SK-N-SH treated with all-trans-retinoic acid at 6 μM for 48 hours (cell line): ENCODE results near the gene PANX2.

Experiments used
- ATAC-seq: fragments of 200-7000 bp; cut with Tn5 transposase; 3 replicates; pipeline ENCODE4 v1.9.1; 2020; ENCODE audit warnings: mild to moderate bottlenecking, moderate library complexity
- ARNTL ChIP-seq: fragments of 450-650 bp; formaldehyde crosslinking; IDR thresholded peaks from 2 replicates; pipeline ENCODE4 v1.5.0; 2020; ENCODE audit warnings: low read depth, mild to moderate bottlenecking, moderate library complexity, borderline replicate concordance
- BACH2 ChIP-seq: fragments of 250-450 bp; sonication (Bioruptor Pico); IDR thresholded peaks from 2 replicates; pipeline ENCODE4 v1.9.0; 2021; ENCODE audit warnings: mild to moderate bottlenecking, borderline replicate concordance
- CSDC2 ChIP-seq: fragments of 250-450 bp; sonication (Bioruptor Pico); IDR thresholded peaks from 2 replicates; pipeline ENCODE4 v1.5.0; 2020; ENCODE audit warnings: mild to moderate bottlenecking, moderate library complexity
- CSRNP3 ChIP-seq: fragments of 250-450 bp; sonication (Bioruptor Pico); IDR thresholded peaks from 2 replicates; pipeline ENCODE4 v1.5.1; 2021; ENCODE audit warnings: mild to moderate bottlenecking, moderate library complexity
- GLIS3 ChIP-seq: fragments of 250-450 bp; sonication (Bioruptor Pico); IDR thresholded peaks from 2 replicates; pipeline ENCODE4 v1.5.0; 2020; ENCODE audit warnings: mild to moderate bottlenecking, moderate library complexity
- ISL1 ChIP-seq: fragments of 250-450 bp; sonication (Bioruptor Pico); IDR thresholded peaks from 2 replicates; pipeline ENCODE4 v2.1.2; 2022; ENCODE audit warnings: mild to moderate bottlenecking, moderate library complexity
- POU6F1 ChIP-seq: fragments of 250-450 bp; sonication (Bioruptor Pico); IDR thresholded peaks from 2 replicates; pipeline ENCODE4 v1.8.0; 2021; ENCODE audit warnings: low read depth, mild to moderate bottlenecking, moderate library complexity, borderline replicate concordance
- RARB ChIP-seq: fragments of 250-450 bp; sonication (Bioruptor Pico); IDR thresholded peaks from 2 replicates; pipeline ENCODE4 v1.8.0; 2021; ENCODE audit warnings: mild to moderate bottlenecking, moderate library complexity
- SNAI2 ChIP-seq: fragments of 250-450 bp; sonication (Bioruptor Pico); IDR thresholded peaks from 2 replicates; pipeline ENCODE4 v1.5.0; 2020; ENCODE audit warnings: mild to moderate bottlenecking, moderate library complexity
- TCF4 ChIP-seq: fragments of 250-450 bp; sonication (Bioruptor Pico); IDR thresholded peaks from 2 replicates; pipeline ENCODE4 v1.8.0; 2021; ENCODE audit warnings: mild to moderate bottlenecking, moderate library complexity, borderline replicate concordance
- TOX ChIP-seq: fragments of 250-450 bp; sonication (Bioruptor Pico); IDR thresholded peaks from 2 replicates; pipeline ENCODE4 v1.8.0; 2021; ENCODE audit warnings: mild to moderate bottlenecking, moderate library complexity, borderline replicate concordance
- ZFP3 ChIP-seq: fragments of 250-450 bp; sonication (Bioruptor Pico); IDR thresholded peaks from 2 replicates; pipeline ENCODE4 v1.5.0; 2020; ENCODE audit warnings: mild to moderate bottlenecking, moderate library complexity
- ZFP30 ChIP-seq: fragments of 450-650 bp; formaldehyde crosslinking; IDR thresholded peaks from 2 replicates; pipeline ENCODE4 v1.5.0; 2022; ENCODE audit warnings: mild to moderate bottlenecking, moderate library complexity
- ZNF565 ChIP-seq: fragments of 450-650 bp; formaldehyde crosslinking; conservative IDR thresholded peaks from 2 replicates; pipeline ENCODE4 v1.5.0; 2020; ENCODE audit warnings: low read depth, mild to moderate bottlenecking, moderate library complexity
- ZNF70 ChIP-seq: fragments of 450-650 bp; formaldehyde crosslinking; IDR thresholded peaks from 2 replicates; pipeline ENCODE4 v1.5.0; 2020; ENCODE audit warnings: mild to moderate bottlenecking, moderate library complexity
- ZNF8 ChIP-seq: fragments of 450-650 bp; formaldehyde crosslinking; IDR thresholded peaks from 2 replicates; pipeline ENCODE4 v1.5.0; 2020; ENCODE audit warnings: mild to moderate bottlenecking, moderate library complexity
- TF ChIP-seq, protein P1 (sequence below): fragments of 250-450 bp; sonication (Bioruptor Pico); IDR thresholded peaks from 2 replicates; pipeline ENCODE4 v1.5.1; 2020; ENCODE audit warnings: low read depth, mild to moderate bottlenecking, moderate library complexity
- TF ChIP-seq, protein P2 (sequence below): fragments of 250-450 bp; sonication (Bioruptor Pico); IDR thresholded peaks from 2 replicates; pipeline ENCODE4 v1.8.0; 2020; ENCODE audit warnings: mild to moderate bottlenecking, moderate library complexity, borderline replicate concordance

Gene PANX2

GRCh38 chr22:50190941-50191741 lies 20.6 kb downstream of the PANX2 start:
- no peak for TF ChIP-seq ZNF70 (CRISPR knock-in tag)
- TF ChIP-seq, protein P1, sequence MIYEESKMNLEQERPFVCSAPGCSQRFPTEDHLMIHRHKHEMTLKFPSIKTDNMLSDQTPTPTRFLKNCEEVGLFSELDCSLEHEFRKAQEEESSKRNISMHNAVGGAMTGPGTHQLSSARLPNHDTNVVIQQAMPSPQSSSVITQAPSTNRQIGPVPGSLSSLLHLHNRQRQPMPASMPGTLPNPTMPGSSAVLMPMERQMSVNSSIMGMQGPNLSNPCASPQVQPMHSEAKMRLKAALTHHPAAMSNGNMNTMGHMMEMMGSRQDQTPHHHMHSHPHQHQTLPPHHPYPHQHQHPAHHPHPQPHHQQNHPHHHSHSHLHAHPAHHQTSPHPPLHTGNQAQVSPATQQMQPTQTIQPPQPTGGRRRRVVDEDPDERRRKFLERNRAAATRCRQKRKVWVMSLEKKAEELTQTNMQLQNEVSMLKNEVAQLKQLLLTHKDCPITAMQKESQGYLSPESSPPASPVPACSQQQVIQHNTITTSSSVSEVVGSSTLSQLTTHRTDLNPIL = no peak
- no peak for ATAC-seq

DNA sequence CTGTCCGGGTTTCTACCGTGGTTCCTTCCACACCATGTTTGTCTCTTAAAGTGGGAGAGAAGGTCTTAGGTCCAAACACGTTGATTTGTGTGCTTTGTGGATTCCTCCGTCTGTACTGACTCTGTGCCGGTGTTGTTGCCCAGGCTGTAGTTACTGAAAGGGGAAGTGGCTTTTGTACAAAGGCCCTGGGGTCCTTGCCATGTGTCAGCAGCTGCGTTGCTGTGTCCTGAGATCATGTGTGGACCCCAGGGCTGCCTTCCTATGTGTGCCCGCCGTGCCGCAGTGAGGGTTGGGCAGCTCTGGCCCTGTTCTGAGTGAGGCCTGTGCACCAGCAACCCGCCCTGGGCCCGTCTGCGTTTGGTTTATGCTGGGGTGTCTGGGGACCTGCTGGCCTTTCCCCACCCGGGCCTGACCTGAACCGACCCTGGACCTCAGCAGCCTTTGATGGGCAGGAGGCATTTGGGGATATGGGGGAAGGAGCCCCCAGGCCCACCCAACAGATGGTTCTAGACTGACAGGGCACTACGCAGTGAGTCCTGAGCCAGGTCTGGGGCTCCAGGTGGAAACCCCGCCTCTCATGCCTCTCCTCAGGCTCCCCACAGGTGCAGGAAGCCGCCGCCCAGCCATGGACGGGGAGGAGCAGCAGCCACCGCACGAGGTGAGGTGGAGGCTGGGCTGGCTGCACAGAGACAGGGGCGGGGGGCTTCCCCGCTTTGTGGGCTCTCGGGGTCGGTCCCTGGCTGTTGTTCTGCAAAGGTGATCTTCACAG lies 22.1 kb downstream of the PANX2 start:
- no peak for ATAC-seq

DNA sequence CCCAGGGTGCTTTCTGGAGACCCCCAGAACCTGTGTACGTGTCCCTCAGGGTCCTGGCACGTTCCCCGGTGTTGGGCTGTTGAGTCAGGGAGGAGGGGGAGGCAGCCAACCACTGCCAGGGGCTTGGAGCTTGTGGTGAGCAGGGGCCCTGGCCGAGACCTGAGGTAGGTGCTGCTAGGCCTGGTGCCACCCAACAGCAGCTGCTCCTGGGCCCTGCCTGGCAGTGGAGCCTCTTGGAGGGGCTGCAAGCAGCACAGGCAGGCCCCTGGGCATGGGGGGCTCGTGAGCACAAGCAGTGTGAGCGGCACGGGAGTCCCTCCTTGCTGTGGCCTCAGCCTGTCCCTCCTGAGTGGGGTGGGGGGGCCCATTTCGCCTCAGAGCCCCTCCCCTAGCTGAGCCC lies 23.1 kb downstream of the PANX2 start:
- ATAC-seq = no peak
- TF ChIP-seq ARNTL (no peak), ZNF8 (CRISPR knock-in tag) (no peak), ZNF565 (CRISPR knock-in tag) (no peak), ISL1 (CRISPR knock-in tag) (no peak), RARB (CRISPR knock-in tag) (no peak), SNAI2 (CRISPR knock-in tag) (no peak), CSDC2 (no peak), TCF4 (CRISPR knock-in tag) (no peak), ZNF70 (CRISPR knock-in tag) (no peak), CSRNP3 (CRISPR knock-in tag) (no peak), BACH2 (CRISPR knock-in tag) (no peak), POU6F1 (no peak)
- TF ChIP-seq, protein P2, sequence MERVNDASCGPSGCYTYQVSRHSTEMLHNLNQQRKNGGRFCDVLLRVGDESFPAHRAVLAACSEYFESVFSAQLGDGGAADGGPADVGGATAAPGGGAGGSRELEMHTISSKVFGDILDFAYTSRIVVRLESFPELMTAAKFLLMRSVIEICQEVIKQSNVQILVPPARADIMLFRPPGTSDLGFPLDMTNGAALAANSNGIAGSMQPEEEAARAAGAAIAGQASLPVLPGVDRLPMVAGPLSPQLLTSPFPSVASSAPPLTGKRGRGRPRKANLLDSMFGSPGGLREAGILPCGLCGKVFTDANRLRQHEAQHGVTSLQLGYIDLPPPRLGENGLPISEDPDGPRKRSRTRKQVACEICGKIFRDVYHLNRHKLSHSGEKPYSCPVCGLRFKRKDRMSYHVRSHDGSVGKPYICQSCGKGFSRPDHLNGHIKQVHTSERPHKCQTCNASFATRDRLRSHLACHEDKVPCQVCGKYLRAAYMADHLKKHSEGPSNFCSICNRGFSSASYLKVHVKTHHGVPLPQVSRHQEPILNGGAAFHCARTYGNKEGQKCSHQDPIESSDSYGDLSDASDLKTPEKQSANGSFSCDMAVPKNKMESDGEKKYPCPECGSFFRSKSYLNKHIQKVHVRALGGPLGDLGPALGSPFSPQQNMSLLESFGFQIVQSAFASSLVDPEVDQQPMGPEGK = no peak
- TF ChIP-seq, protein P1 = no peak

More for the DNA sequence above, 22.1 kb downstream of the PANX2 start:
- TF ChIP-seq, protein P2 = no peak
- TF ChIP-seq GLIS3 (CRISPR knock-in tag) (no peak), SNAI2 (CRISPR knock-in tag) (no peak), RARB (CRISPR knock-in tag) (no peak), TCF4 (CRISPR knock-in tag) (no peak), CSDC2 (no peak), ZFP3 (CRISPR knock-in tag) (no peak), ZFP30 (CRISPR knock-in tag) (no peak), TOX (no peak), ISL1 (CRISPR knock-in tag) (no peak), ZNF70 (CRISPR knock-in tag) (no peak)
- TF ChIP-seq, all 23 proteins: peak for 0
